Fibroblast of the aortic adventitia (primary cell): ENCODE measurements around the gene CROCC2. TPM values are rescaled to one million over a fixed set of nuclear protein-coding genes. Genes with fewer than 3 reads are reported as not detected.

Experiments
- DNase-seq: peaks from one replicate; pipeline ENCODE4 v3.0.0-alpha.2; 2010; ENCODE audit warnings: low read depth
- H3K4me3 ChIP-seq: 2 replicates; pipeline ENCODE4 v1.5.1; 2011; ENCODE audit warnings: low read depth, mild to moderate bottlenecking, control low read depth, low read length, moderate library complexity
- total RNA-seq: library from RNA; depleted of rRNA; stranded (reverse); fragments of >200 nt; gene quantifications from 2 replicates; pipeline ENCODE4 v1.2.3, GENCODE V29; 2012; ENCODE audit warnings: low replicate concordance
- TF ChIP-seq, protein P1 (sequence below): IDR thresholded peaks from 2 replicates; pipeline ENCODE4 v1.5.1; 2011; ENCODE audit warnings: mild to moderate bottlenecking, low read length, control low read depth, inconsistent platforms; ENCODE audit not compliant: insufficient read depth

The CROCC2 gene
- total RNA-seq, 1 donor = under 0.01 TPM

DNA sequence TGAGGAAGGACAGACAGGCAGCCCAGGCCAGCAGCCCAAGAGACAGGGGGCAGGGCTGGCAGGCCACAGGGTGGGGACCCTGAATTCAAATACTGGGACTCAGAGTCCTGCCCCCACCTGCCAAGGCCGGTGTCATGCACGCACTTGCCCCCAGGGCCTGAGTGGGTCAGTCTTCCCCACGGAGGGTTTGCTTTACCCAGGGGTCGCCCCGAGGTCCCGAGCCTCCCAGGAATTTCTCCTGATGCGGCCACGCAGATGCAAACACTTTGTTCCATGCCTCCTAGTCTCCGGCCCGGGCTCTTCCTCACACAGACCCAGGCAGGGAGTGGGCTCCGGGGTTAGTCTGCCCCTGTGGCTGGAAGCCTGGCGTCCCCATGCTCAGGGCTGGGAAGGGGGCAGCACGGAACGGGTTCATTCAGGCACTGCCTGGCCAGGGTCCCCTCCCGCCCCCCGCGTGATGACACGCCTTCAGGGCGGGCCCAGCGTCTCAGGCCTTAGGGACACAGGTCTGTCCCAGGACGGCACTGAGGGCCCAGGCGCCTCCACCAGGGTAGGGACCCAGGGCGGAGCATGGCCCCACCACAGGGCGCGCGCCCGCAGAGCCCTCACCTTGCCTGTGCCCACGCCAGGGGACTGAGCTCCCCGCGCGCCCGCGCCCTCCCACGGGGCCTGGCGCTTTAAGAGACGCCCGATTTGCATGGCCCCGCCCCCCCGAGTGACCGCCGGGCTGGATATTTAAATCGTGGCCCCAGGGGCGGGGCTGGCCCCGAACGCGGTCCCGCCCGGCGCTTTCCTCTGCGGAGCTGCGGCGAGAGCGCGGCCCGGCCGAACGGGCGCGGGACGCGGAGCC is 91.9 kb downstream of the CROCC2 start, which contains the start of gene SNED1:
Gene SNED1, plus strand, starts transcription at position 763 of the 850 bp plus-strand sequence. CDS start 220 bp downstream, outside the sequence.
- TF ChIP-seq, protein P1, sequence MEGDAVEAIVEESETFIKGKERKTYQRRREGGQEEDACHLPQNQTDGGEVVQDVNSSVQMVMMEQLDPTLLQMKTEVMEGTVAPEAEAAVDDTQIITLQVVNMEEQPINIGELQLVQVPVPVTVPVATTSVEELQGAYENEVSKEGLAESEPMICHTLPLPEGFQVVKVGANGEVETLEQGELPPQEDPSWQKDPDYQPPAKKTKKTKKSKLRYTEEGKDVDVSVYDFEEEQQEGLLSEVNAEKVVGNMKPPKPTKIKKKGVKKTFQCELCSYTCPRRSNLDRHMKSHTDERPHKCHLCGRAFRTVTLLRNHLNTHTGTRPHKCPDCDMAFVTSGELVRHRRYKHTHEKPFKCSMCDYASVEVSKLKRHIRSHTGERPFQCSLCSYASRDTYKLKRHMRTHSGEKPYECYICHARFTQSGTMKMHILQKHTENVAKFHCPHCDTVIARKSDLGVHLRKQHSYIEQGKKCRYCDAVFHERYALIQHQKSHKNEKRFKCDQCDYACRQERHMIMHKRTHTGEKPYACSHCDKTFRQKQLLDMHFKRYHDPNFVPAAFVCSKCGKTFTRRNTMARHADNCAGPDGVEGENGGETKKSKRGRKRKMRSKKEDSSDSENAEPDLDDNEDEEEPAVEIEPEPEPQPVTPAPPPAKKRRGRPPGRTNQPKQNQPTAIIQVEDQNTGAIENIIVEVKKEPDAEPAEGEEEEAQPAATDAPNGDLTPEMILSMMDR = no peak
- peak; percentile 75 for DNase-seq
- H3K4me3 ChIP-seq = peak within 1 kb of the TSS; percentile 74

DNA sequence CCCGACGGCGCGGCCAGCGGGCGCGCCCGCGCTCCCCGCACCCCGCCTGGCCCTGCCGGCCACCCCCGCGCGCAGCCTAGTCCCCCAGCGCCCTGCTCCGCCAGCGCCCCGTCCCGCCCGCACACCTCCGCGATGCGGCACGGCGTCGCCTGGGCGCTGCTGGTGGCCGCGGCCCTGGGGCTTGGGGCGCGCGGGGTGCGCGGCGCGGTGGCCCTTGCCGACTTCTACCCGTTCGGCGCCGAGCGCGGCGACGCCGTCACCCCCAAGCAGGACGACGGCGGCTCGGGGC is 92.5 kb downstream of the CROCC2 start:
- peak overlapping the region; percentile 74 for H3K4me3 ChIP-seq
- TF ChIP-seq, protein P1 = no peak
- DNase-seq = no peak

DNA sequence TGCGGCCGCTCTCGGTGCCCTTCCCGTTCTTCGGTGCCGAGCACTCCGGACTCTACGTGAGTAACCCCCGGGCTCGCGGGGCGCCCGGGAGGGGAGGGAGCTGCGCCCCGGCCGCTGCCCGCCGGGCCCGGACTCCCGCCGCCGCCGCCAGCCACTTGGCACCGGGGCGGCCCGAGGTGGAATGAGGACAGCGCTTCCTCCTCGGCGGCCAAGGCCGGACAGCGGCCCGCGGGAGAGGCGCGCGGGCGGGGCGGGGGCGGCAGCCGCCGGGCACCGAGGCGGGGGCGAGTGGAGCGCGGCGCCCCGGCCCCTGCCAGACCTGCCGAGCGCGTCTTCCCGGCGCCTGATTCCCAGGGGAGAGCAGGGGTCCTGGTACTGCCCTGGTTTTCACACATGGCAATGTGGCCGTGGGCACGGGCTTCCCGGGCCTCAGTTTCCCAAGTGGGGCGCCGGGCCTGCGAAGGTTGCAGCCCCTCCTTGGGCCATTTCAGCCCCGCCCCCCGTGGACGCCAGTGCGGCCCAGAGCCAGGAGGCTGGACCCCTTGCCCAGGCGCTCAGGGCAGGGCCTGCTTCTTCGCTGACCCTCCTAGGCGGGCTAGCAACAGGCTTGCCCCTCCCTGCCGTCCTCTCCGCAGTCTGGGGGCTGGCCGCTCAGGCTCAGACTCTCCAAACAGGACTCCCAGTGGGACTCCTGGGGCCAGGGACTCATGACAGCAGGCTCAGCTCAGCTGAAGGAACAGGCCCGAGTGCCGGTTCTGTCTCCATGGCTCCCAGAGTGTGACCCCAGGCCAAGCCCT is 93.1 kb downstream of the CROCC2 start:
- DNase-seq = no peak
- H3K4me3 ChIP-seq = peak overlapping the region; percentile 74
- TF ChIP-seq, protein P1 = no peak

DNA sequence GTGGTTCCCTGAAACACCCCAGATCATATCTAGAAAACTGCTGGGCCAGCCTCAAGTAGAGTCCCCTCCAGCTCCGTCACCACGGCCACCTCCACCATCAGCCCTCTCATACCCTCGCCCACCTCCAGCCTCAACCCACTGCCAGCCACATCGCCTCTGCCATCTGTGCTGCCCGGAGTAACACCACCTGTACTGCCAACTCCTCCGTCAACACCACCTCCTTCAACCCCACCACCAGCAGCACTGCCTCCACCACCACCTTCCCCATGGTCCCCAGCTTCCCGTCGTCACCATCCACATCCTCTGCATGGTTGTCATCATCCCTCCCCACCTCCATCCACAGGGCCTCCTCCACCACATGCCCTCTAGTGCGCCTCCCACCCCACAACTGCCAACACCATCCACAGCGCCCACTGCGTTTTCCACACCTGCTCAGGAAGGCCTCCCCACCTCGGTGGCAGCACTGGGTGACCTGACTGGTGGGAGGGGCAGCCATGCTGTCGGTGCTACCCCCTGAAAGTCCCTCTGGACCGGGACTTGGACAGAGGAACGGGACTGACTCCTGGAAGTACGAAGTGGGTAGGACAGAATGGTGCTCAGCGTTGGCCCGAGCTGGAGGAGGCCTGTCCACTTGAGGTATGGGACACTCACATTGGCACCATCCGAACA is 93.9 kb downstream of the CROCC2 start:
- DNase-seq = no peak
- TF ChIP-seq, protein P1 = no peak
- H3K4me3 ChIP-seq = peak overlapping the region; percentile 74

DNA sequence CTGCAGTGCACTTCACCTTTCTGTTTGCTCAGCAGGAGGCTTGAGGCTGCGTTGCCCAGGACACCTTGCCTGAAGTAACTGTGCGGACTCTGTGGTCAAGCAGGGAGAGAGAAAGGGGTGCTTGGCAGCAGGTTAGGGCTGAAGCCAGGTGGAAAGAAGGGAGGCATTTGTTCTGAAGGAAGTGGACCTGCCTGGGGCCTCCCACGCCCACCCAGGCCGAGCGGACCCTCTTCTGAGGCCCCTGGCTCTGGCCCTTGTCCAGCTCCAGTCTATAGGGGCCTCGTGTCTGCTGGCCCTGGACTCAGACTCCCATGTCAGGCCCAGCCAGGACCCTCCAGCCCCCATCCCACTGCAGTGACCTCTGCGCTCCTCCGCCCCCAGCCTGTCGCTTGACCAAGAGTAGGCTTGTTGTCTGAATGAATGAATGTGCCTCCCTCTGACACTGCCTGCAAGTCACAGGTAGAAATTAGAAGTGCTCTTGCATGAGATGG is 94.7 kb downstream of the CROCC2 start:
- TF ChIP-seq, protein P1 = no peak
- peak overlapping the region; percentile 13 for H3K4me3 ChIP-seq
- no peak for DNase-seq

DNA sequence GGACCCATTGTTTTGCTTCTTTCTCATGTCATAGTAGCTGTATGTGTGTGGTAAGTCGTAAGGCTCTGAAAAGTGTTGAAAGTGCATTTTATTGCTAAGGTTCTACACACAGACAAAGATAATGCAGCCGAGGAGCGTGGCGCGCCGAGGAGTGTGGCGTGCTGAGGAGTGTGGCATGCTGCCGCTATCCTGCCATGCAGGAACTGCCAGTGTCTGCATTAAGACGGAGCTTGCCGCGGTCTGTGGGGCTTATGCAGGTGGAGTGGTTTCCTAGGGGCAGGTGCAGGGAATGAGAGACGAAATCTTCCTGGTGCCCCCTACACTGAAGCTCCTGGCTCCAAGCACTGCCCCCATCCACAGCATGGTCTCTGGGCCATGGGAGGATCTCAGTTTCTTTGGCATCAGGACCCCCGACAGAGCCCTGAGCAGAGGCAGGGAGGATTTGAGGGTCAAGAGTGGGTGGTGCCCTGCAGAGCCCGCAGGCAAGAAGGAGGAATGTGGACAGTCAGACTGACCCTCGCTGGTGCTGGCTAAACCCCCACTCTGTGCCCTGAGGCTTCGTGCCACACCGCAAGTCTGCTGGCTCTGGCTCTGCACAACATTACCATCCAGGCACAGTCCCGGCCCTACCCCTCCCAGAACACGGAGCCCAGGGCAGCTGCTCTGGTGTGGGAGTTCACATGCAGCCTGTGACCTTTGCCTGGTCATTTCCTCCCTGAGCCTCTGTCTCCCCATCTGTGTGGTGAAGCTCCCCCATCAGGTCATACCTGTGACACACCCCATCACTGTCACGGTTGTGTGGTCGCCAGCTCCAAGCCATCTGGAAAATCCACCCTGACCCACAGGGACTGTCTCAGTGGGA is 95.5 kb downstream of the CROCC2 start:
- DNase-seq = no peak
- TF ChIP-seq, protein P1 = no peak
- H3K4me3 ChIP-seq = no peak overlapping the region
